Upper lobe of right lung (tissue), 1 donor: ENCODE data around the gene PGM2. TPM values are rescaled to one million over a fixed set of nuclear protein-coding genes. Genes with fewer than 3 reads are reported as not detected.

Source experiments
- ATAC-seq: fragments of 200-7000 bp; cut with Tn5 transposase; one replicate; pipeline ENCODE4 v1.9.1; 2020; ENCODE audit warnings: mild to moderate bottlenecking, moderate library complexity
- DNase-seq: peaks from one replicate; pipeline ENCODE4 v3.0.0-alpha.2; 2020
- H3K27ac ChIP-seq: fragments of 200-600 bp; one replicate; pipeline ENCODE4 v1.8.0; 2022
- H3K27me3 ChIP-seq: fragments of 200-600 bp; one replicate; pipeline ENCODE4 v1.8.0; 2022; ENCODE audit warnings: mild to moderate bottlenecking
- H3K36me3 ChIP-seq: fragments of 200-600 bp; one replicate; pipeline ENCODE4 v1.8.0; 2022
- H3K4me1 ChIP-seq: fragments of 200-600 bp; one replicate; pipeline ENCODE4 v1.8.0; 2022
- H3K4me3 ChIP-seq: fragments of 200-600 bp; one replicate; pipeline ENCODE4 v1.8.0; 2022; ENCODE audit warnings: mild to moderate bottlenecking
- H3K9me3 ChIP-seq: fragments of 200-600 bp; one replicate; pipeline ENCODE4 v1.8.0; 2022
- intact Hi-C: fragments of 100-400 bp; cut with DNase I; formaldehyde crosslinking; loops from one replicate; pipeline ENCODE4 v1.11.0; 2022
- total RNA-seq: library from RNA; stranded (reverse); fragmentation: NEBNext Ultra II Directional; extraction: Animal tissue kit (Norgen Biotek cat#: 25700); gene quantifications from one replicate; pipeline ENCODE4 v1.2.1, GENCODE V29; 2021
- TF ChIP-seq, protein P1 (sequence below): fragments of 200-600 bp; IDR thresholded peaks from one replicate; pipeline ENCODE4 v1.8.0; 2022; ENCODE audit warnings: antibody characterized with exemption
- donor health status: DM: no; HTN: yes; CAD: no; lungs with severe emphysema.

PGM2 gene
- total RNA-seq, 1 donor from 2014 or later = 25.0 TPM

DNA sequence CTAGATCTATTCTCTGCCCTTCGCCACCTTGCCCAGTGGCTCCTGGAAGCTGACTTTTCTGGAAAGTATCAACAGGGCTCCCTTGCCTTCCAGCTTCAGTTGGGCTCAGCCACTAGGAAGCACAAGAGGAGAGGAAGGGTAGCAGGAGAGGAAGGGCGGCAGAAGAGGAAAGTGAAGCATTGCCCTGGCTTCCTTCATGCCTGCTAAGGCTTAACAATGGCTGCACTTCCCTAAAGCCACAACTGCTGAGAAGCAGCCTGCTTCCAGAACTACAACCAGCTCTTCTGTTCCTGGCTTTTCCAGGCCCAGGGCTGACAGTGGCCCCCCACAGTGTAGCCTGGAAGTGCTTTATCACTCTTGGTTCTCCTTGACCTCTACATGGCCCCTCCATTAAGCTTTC is 29.1 kb upstream of the PGM2 start:
- H3K4me3 ChIP-seq = no peak overlapping the region
- H3K27ac ChIP-seq = no peak overlapping the region
- no peaks in the 10 kb centered on the region for H3K27me3 ChIP-seq
- TF ChIP-seq, protein P1, sequence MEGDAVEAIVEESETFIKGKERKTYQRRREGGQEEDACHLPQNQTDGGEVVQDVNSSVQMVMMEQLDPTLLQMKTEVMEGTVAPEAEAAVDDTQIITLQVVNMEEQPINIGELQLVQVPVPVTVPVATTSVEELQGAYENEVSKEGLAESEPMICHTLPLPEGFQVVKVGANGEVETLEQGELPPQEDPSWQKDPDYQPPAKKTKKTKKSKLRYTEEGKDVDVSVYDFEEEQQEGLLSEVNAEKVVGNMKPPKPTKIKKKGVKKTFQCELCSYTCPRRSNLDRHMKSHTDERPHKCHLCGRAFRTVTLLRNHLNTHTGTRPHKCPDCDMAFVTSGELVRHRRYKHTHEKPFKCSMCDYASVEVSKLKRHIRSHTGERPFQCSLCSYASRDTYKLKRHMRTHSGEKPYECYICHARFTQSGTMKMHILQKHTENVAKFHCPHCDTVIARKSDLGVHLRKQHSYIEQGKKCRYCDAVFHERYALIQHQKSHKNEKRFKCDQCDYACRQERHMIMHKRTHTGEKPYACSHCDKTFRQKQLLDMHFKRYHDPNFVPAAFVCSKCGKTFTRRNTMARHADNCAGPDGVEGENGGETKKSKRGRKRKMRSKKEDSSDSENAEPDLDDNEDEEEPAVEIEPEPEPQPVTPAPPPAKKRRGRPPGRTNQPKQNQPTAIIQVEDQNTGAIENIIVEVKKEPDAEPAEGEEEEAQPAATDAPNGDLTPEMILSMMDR = no peak
- no peaks in the 10 kb centered on the region for H3K9me3 ChIP-seq
- intact Hi-C loops = loop anchor here (10.0 kb wide), 1 partner anchor 193 kb away; no protein-coding TSS in a partner anchor
- no peaks in the 10 kb centered on the region for H3K36me3 ChIP-seq
- no peaks in the 10 kb centered on the region for H3K4me1 ChIP-seq
- ATAC-seq (peak; percentile 26), DNase-seq (no peak)

DNA sequence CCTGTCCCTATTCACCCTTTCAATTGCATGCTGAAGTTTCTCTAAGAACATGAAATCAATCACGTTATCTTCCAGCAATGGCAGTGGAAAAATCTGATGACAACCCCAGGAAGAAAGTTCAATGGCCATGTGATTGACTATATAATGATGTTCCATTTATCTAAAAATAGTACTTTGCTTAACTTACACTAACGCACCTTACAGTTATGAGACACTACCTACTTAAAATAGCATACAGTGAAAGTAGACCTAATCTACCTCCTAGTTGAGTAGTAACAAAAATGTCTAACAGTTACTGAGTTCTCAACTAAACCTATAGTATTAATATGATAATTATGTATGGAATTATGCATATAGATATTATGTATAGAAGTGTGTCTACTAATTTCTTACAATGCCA is 28.6 kb upstream of the PGM2 start:
- Histone ChIP-seq H3K27ac (no peak overlapping the region), H3K4me1 (no peaks in the 10 kb centered on the region), H3K4me3 (no peak overlapping the region), H3K36me3 (no peaks in the 10 kb centered on the region), H3K9me3 (no peaks in the 10 kb centered on the region), H3K27me3 (no peaks in the 10 kb centered on the region)
- no peak for DNase-seq
- intact Hi-C loops = loop anchor here (10.0 kb wide), 1 partner anchor 193 kb away; no protein-coding TSS in a partner anchor
- no peak for ATAC-seq
- TF ChIP-seq, protein P1 = no peak

DNA sequence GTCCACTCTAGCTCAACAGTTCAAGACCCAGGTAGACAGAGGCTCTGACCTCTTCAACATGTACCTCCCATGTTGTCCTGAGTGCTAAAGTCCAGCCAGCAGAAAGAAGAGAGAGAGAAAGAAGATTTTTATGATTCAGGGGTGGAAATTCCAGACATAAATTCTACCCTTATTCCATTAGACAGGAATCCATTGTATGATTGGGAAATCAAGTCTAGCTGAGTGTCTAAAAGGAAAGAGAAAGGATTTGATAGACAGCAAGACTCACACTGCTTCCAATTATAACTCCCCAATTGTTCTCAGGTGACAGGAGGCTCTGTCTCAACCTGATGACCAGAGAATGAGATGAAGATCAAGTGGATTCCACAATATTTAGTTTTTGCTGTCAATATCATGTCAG is 27.9 kb upstream of the PGM2 start:
- H3K36me3 ChIP-seq = no peaks in the 10 kb centered on the region
- TF ChIP-seq, protein P1 = no peak
- no peak overlapping the region for H3K27ac ChIP-seq
- no peak for DNase-seq
- H3K9me3 ChIP-seq = no peaks in the 10 kb centered on the region
- ATAC-seq = no peak
- intact Hi-C loops = loop anchor here (10.0 kb wide), 1 partner anchor 194 kb away; no protein-coding TSS in a partner anchor
- H3K27me3 ChIP-seq = no peaks in the 10 kb centered on the region
- H3K4me3 ChIP-seq = no peak overlapping the region
- H3K4me1 ChIP-seq = no peaks in the 10 kb centered on the region

DNA sequence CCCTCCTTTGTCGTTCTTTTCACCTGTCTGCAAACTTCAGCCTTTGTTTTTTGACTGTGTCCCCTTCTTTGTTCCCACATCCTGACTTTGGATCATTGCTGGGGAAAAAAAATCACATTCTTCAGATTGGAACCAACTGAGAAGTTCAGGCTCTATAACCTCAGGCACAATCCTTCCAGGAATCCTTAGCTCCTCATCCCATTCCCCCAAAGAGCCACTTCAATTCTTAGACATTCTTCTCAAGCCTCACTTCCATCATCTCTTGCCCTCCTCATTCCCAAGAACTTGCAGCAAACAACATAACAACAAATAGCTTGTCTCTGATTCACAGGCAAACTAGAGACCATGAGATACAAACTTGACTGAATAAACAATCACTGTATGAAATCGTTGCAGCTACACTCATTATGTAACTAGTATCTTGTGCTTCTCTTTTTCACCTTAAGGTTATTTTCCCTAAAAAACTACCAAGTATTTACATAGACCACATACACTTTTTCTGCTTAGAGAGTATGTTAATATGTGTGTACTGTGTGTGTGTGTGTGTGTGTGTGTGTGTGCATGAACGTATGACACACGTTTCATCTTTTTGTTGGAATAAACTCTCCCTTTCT is 26.4 kb upstream of the PGM2 start:
- Histone ChIP-seq H3K4me3 (no peak overlapping the region), H3K36me3 (no peaks in the 10 kb centered on the region), H3K27ac (no peak overlapping the region), H3K27me3 (no peaks in the 10 kb centered on the region), H3K9me3 (no peaks in the 10 kb centered on the region), H3K4me1 (no peaks in the 10 kb centered on the region)
- DNase-seq = no peak
- TF ChIP-seq, protein P1 = no peak
- no peak for ATAC-seq
- intact Hi-C loops = loop anchor here (5.0 to 10.0 kb wide), 2 partner anchors 195 to 232 kb away; no protein-coding TSS in a partner anchor

DNA sequence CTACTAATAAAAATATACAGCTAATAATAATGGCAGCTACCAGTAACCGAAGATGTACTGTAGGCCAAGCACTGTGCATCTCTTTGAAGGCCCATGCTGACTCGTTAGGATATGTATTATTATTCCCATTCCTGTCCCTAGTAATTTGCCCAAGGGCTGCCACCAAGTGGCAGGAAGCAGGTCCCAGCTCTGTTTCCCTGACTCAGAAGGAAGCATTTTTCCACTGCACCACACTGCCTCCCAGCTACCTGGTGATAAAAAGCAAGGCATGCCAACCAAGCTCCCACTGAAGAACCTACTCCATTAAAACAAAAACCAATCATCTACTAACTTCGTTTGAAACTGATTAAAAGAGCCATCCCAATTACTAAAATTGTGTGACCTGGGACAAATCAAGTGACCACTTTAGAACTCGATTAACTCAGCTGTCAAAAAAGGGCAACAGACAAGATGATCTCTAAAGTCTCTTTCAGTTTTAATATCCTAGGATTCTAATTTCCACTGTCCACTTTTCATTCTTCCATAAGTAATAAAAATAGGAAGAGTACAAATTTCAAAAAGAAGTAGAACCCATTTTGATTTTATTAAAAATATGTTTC is 24.3 kb upstream of the PGM2 start:
- Histone ChIP-seq H3K9me3 (no peaks in the 10 kb centered on the region), H3K4me3 (no peak overlapping the region), H3K4me1 (no peaks in the 10 kb centered on the region), H3K36me3 (no peaks in the 10 kb centered on the region), H3K27me3 (no peaks in the 10 kb centered on the region), H3K27ac (no peak overlapping the region)
- DNase-seq = peak; percentile 67
- intact Hi-C loops = loop anchor here (5.0 kb wide), 1 partner anchor 230 kb away; no protein-coding TSS in a partner anchor
- TF ChIP-seq, protein P1 = peak; percentile 65
- peak; percentile 95 for ATAC-seq
